Measurements from ENCODE around the gene CFAP54. TPM values are rescaled to one million over a fixed set of nuclear protein-coding genes. Genes with fewer than 3 reads are reported as not detected.

CFAP54 gene
- total and polyA plus RNA-seq, 2 donors (not counting 3 experiments of a cell fraction or from before 2014, with no cell fraction given): 3.6 to 26.9 TPM

GRCh38 chr12:96906498-96906848, 417.1 kb downstream of the CFAP54 start:
- dilution Hi-C loops (cut with MboI; ENCODE audit: extremely low pct_ligation_motif_present, low sequenced_read_pairs): no loop called here

More at GRCh38 chr12:96906498-96906848, 417.1 kb downstream of the CFAP54 start:
- no peak for DNase-seq (ENCODE audit: low read depth, low spot score)
- ChIA-PET CTCF (no interaction called here), POLR2A (no interaction called here)
- peak overlapping the region; percentile 68 for H3K4me2 ChIP-seq (ENCODE audit: insufficient read depth, low read length)
- H3K27me3 ChIP-seq (ENCODE audit: control insufficient read depth in 2 of 2, insufficient read depth in 2 of 2, low read length in 2 of 2): no peaks in the 10 kb centered on the region
- intact Hi-C loops (cut with micrococcal nuclease): loop anchor here (2.0 kb wide), 1 partner anchor 18 kb away; no protein-coding TSS in a partner anchor
- no peaks in the 10 kb centered on the region for H3K36me3 ChIP-seq (ENCODE audit: control insufficient read depth in 2 of 2, extremely low read depth in 1 of 2, insufficient read depth in 2 of 2, low read length in 2 of 2)
- TSS peak; percentile 96 for BruUV-seq (replicated peaks)
- peak overlapping the region; percentile 73 for H3K9ac ChIP-seq (replicated peaks; ENCODE audit: extremely low read depth, insufficient read depth, low read length)
- H3K9me3 ChIP-seq (replicated peaks; ENCODE audit: control insufficient read depth, insufficient read depth, low read length): no peaks in the 10 kb centered on the region
- peak overlapping the region; percentile 90 for H2AFZ ChIP-seq (ENCODE audit: low read depth, low read length)
- TF ChIP-seq POLR2A (IDR thresholded peaks at IDR 0.05; ENCODE audit: low read depth, low read length): no peak
- TF ChIP-seq POLR2AphosphoS5 (IDR thresholded peaks at IDR 0.05; ENCODE audit: insufficient read depth, low read depth, low read length): no peak
- no peak for TF ChIP-seq CTCF (IDR thresholded peaks at IDR 0.05; ENCODE audit: extremely low read depth in 1 of 2, insufficient read depth in 1 of 2, low read depth in 1 of 2, low read length in 2 of 2)
- TF ChIP-seq GATA2 (IDR thresholded peaks at IDR 0.05; ENCODE audit: insufficient read depth, insufficient read length, low read depth, low read length): no peak
- no peak for TF ChIP-seq EZH2 (IDR thresholded peaks at IDR 0.05; ENCODE audit: borderline replicate concordance, low read depth, low read length, severe bottlenecking)
- no peak for TF ChIP-seq JUN (IDR thresholded peaks at IDR 0.05; ENCODE audit: borderline replicate concordance, insufficient read depth, insufficient read length, low read depth)
- TF ChIP-seq MAX (IDR thresholded peaks at IDR 0.05; ENCODE audit: insufficient read depth, insufficient read length): no peak
- TF ChIP-seq FOS (IDR thresholded peaks at IDR 0.05; ENCODE audit: borderline replicate concordance, insufficient read depth, low read length): no peak
- no peak for TF ChIP-seq MYC (IDR thresholded peaks at IDR 0.05; ENCODE audit: low read depth, low read length)
- H4K20me1 ChIP-seq (replicated peaks; ENCODE audit: control insufficient read depth, extremely low read depth, insufficient read depth, low read length): no peaks in the 10 kb centered on the region
- peak overlapping the region; percentile 49 for H3K27ac ChIP-seq (ENCODE audit: insufficient read depth, low read depth, low read length)
- H3K79me2 ChIP-seq (ENCODE audit: control insufficient read depth, insufficient read depth, low read length): peaks cover 27% of the 10 kb centered on the region
- H3K4me3 ChIP-seq (replicated peaks in 1 of 3; ENCODE audit: insufficient read depth in 1 of 3, low read depth in 1 of 3, low read length in 3 of 3): peak overlapping the region; percentile 77 to 92 (median 90)
- no peaks in the 10 kb centered on the region for H3K9me1 ChIP-seq (replicated peaks; ENCODE audit: control insufficient read depth, extremely low read depth, insufficient read depth, low read length)
- FAIRE-seq: no peak
- H3K4me1 ChIP-seq (ENCODE audit: control insufficient read depth, extremely low read depth, insufficient read depth, low read length): peaks cover 15% of the 10 kb centered on the region

All from endothelial cell of umbilical vein (primary cell).